Measurements from ENCODE around the gene TAOK1. TPM values are rescaled to one million over a fixed set of nuclear protein-coding genes. Genes with fewer than 3 reads are reported as not detected.

Gene TAOK1
- total RNA-seq, 4 donors from 2014 or later = 24.6 to 102 (median 64.9) TPM

GRCh38 chr17:29412780-29413565 lies 22.8 kb downstream of the TAOK1 start:
- Histone ChIP-seq H3K27me3 (no peaks in the 10 kb centered on the region), H3K9me3 (no peaks in the 10 kb centered on the region), H3K4me1 (no peaks in the 10 kb centered on the region), H3K36me3 (no peaks in the 10 kb centered on the region), H3K4me3 (no peak overlapping the region), H3K27ac (no peak overlapping the region)
- intact Hi-C loops (cut with DNase I; ENCODE audit: low total_unique reads) = loop anchor here (10.0 kb wide), 1 partner anchor 418 kb away; no protein-coding TSS in a partner anchor
- no peak for DNase-seq
- TF ChIP-seq POLR2A (IDR thresholded peaks at IDR 0.05) = no peak
- TF ChIP-seq, protein P1, sequence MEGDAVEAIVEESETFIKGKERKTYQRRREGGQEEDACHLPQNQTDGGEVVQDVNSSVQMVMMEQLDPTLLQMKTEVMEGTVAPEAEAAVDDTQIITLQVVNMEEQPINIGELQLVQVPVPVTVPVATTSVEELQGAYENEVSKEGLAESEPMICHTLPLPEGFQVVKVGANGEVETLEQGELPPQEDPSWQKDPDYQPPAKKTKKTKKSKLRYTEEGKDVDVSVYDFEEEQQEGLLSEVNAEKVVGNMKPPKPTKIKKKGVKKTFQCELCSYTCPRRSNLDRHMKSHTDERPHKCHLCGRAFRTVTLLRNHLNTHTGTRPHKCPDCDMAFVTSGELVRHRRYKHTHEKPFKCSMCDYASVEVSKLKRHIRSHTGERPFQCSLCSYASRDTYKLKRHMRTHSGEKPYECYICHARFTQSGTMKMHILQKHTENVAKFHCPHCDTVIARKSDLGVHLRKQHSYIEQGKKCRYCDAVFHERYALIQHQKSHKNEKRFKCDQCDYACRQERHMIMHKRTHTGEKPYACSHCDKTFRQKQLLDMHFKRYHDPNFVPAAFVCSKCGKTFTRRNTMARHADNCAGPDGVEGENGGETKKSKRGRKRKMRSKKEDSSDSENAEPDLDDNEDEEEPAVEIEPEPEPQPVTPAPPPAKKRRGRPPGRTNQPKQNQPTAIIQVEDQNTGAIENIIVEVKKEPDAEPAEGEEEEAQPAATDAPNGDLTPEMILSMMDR (IDR thresholded peaks at IDR 0.05) = no peak

DNA sequence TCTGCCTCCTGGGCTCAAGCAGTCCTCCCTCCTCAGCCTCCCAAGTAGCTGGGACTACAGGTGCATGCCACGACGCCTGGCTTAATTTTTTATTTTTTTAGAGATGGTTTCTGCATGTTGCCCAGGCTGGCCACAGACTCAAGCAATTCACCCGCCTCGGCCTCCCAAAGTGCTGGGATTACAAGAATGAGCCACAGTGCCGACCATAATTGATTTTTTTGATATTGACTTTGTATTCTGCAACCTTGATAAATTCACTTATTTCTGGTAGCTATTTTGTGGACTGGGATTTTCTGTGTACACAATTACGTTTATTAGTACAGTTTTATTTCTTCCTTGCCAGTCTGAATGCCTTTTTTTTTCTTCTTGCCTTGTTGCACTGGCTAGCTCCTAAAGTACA lies 30.0 kb downstream of the TAOK1 start:
- no peaks in the 10 kb centered on the region for H3K4me1 ChIP-seq
- intact Hi-C loops (cut with DNase I; ENCODE audit: low total_unique reads) = no loop called here
- TF ChIP-seq, protein P1 (IDR thresholded peaks at IDR 0.05) = no peak
- TF ChIP-seq POLR2A (IDR thresholded peaks at IDR 0.05) = no peak
- H3K4me3 ChIP-seq = no peak overlapping the region
- no peak for DNase-seq
- no peak overlapping the region for H3K27ac ChIP-seq
- H3K9me3 ChIP-seq = no peaks in the 10 kb centered on the region
- no peaks in the 10 kb centered on the region for H3K36me3 ChIP-seq
- no peaks in the 10 kb centered on the region for H3K27me3 ChIP-seq

GRCh38 chr17:29430275-29430674 lies 40.1 kb downstream of the TAOK1 start:
- Histone ChIP-seq H3K4me1 (no peaks in the 10 kb centered on the region), H3K36me3 (no peaks in the 10 kb centered on the region), H3K27ac (no peak overlapping the region), H3K4me3 (no peak overlapping the region), H3K9me3 (no peaks in the 10 kb centered on the region), H3K27me3 (no peaks in the 10 kb centered on the region)
- intact Hi-C loops (cut with DNase I; ENCODE audit: low total_unique reads) = no loop called here
- no peak for DNase-seq
- TF ChIP-seq POLR2A (IDR thresholded peaks at IDR 0.05) = no peak
- TF ChIP-seq, protein P1 (IDR thresholded peaks at IDR 0.05) = no peak

DNA sequence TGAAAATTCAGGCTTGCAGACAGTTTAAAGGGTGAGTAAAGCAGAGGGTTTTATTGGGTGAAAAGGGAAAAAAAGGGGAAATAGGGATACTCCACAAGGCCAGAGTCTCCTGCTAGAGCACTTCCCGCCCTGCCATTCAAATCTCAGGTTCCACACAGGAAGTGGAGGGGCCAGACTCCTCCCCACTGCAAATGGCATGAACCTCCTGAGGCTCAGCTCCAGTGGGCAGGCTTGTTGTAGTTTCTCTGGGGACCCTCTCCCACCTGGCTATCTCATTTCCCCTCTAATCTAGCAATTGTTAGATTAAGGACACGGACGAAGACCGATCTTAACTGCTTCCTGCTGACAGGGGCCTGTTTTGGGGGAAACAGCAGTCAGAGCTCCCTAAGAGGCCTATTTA lies 43.4 kb downstream of the TAOK1 start:
- H3K27ac ChIP-seq = no peak overlapping the region
- intact Hi-C loops (cut with DNase I; ENCODE audit: low total_unique reads) = no loop called here
- no peaks in the 10 kb centered on the region for H3K9me3 ChIP-seq
- H3K36me3 ChIP-seq = no peaks in the 10 kb centered on the region
- H3K4me3 ChIP-seq = no peak overlapping the region
- H3K4me1 ChIP-seq = no peaks in the 10 kb centered on the region
- no peak for TF ChIP-seq POLR2A (IDR thresholded peaks at IDR 0.05)
- TF ChIP-seq, protein P1 (IDR thresholded peaks at IDR 0.05) = no peak
- no peak for DNase-seq
- no peaks in the 10 kb centered on the region for H3K27me3 ChIP-seq

- Histone ChIP-seq H3K4me1 (no peaks in the 10 kb centered on the region), H3K27ac (no peak overlapping the region), H3K4me3 (no peak overlapping the region), H3K36me3 (no peaks in the 10 kb centered on the region), H3K9me3 (no peaks in the 10 kb centered on the region), H3K27me3 (no peaks in the 10 kb centered on the region)
- no peak for DNase-seq
- intact Hi-C loops (cut with DNase I; ENCODE audit: low total_unique reads) = no loop called here
- TF ChIP-seq, protein P1 (IDR thresholded peaks at IDR 0.05) = no peak
- no peak for TF ChIP-seq POLR2A (IDR thresholded peaks at IDR 0.05)
Observed at GRCh38 chr17:29434550-29434949, 44.4 kb downstream of the TAOK1 start.

All from uterus (tissue), 4 donors.